Endothelial cell of umbilical vein (primary cell): ENCODE measurements around the gene CMIP. TPM values are rescaled to one million over a fixed set of nuclear protein-coding genes. Genes with fewer than 3 reads are reported as not detected.

ENCODE experiments used
- BruUV-seq: library from RNA; stranded (reverse); fragments of 400-500 nt; replicated peaks from 2 replicates; lab custom pipeline; 2021; lab: Mats Ljungman, UMichigan
- CTCF ChIA-PET: fragments of 300-600, 350-600 bp; sonication (Branson Sonifier 250); formaldehyde crosslinking; loops from one replicate; lab custom pipeline; 2021; ENCODE audit warnings: antibody characterized with exemption, inconsistent platforms; lab: Charles Lee
- POLR2A ChIA-PET: fragments of 300-600, 350-600 bp; sonication (Branson Sonifier 250); formaldehyde crosslinking; loops from one replicate; lab custom pipeline; 2021; ENCODE audit warnings: antibody characterized with exemption, inconsistent platforms; lab: Charles Lee
- DNase-seq: peaks from one replicate; pipeline ENCODE4 v3.0.0-alpha.2; 2011; ENCODE audit warnings: low read depth, low spot score
- FAIRE-seq: peaks from 2 replicates; lab custom pipeline; 2011; peaks lifted over from hg19 to GRCh38; lab: Jason Lieb, UNC
- H2AFZ ChIP-seq: 2 replicates; pipeline ENCODE4 v1.6.0; 2012; ENCODE audit warnings: low read depth, low read length, control low read depth, inconsistent platforms
- H3K27ac ChIP-seq: 2 replicates; pipeline ENCODE4 v1.5.1; 2011; ENCODE audit warnings: low read depth, mild to moderate bottlenecking, control low read depth, low read length, moderate library complexity; ENCODE audit not compliant: insufficient read depth
- H3K27me3 ChIP-seq, 2 experiments: 2 replicates each; pipeline versions ENCODE4 v1.6.0 to v1.6.1; 2011; ENCODE audit warnings: low read length in 2 of 2, mixed read lengths in 1 of 2; ENCODE audit not compliant: control insufficient read depth in 2 of 2, insufficient read depth in 2 of 2
- H3K36me3 ChIP-seq, 2 experiments: 2 replicates in 1 of 2; 3 replicates in 1 of 2; pipeline ENCODE4 v1.5.1; 2011; ENCODE audit warnings: low read length in 2 of 2, mild to moderate bottlenecking in 1 of 2, moderate library complexity in 1 of 2; ENCODE audit not compliant: control insufficient read depth in 2 of 2, insufficient read depth in 2 of 2; ENCODE audit errors: extremely low read depth in 1 of 2
- H3K4me1 ChIP-seq: 3 replicates; pipeline ENCODE4 v1.5.1; 2011; ENCODE audit warnings: mild to moderate bottlenecking, low read length; ENCODE audit not compliant: control insufficient read depth, insufficient read depth; ENCODE audit errors: extremely low read depth
- H3K4me2 ChIP-seq: 2 replicates; pipeline ENCODE4 v1.6.1; 2011; ENCODE audit warnings: low read length, control low read depth, mixed read lengths; ENCODE audit not compliant: insufficient read depth
- H3K4me3 ChIP-seq, 3 experiments: fragments of 200-600 bp in 1 of 3; sonication (generic), shearing (Covaris generic) in 1 of 3; replicated peaks in 1 of 3; 2 replicates each; pipeline ENCODE4 v1.5.1; 2011 to 2016; ENCODE audit warnings: control low read depth in 3 of 3, low read length in 3 of 3, mild to moderate bottlenecking in 2 of 3, inconsistent platforms in 1 of 3, low read depth in 1 of 3, moderate library complexity in 1 of 3; ENCODE audit not compliant: insufficient read depth in 1 of 3
- H3K79me2 ChIP-seq: 2 replicates; pipeline ENCODE4 v1.6.0; 2012; ENCODE audit warnings: low read length, inconsistent platforms; ENCODE audit not compliant: control insufficient read depth, insufficient read depth
- H3K9ac ChIP-seq: replicated peaks from 2 replicates; pipeline ENCODE3; 2011; ENCODE audit warnings: low read length, control low read depth; ENCODE audit not compliant: insufficient read depth; ENCODE audit errors: extremely low read depth
- H3K9me1 ChIP-seq: replicated peaks from 3 replicates; pipeline ENCODE4 v1.6.0; 2011; ENCODE audit warnings: mild to moderate bottlenecking, low read length; ENCODE audit not compliant: control insufficient read depth, insufficient read depth; ENCODE audit errors: extremely low read depth
- H3K9me3 ChIP-seq: replicated peaks from 2 replicates; pipeline ENCODE4 v1.5.1; 2012; ENCODE audit warnings: low read length, inconsistent platforms; ENCODE audit not compliant: control insufficient read depth, insufficient read depth
- H4K20me1 ChIP-seq: replicated peaks from 2 replicates; pipeline ENCODE3; 2011; ENCODE audit warnings: mild to moderate bottlenecking, low read length; ENCODE audit not compliant: control insufficient read depth, insufficient read depth; ENCODE audit errors: extremely low read depth
- CTCF ChIP-seq, 2 donors: IDR thresholded peaks; 1 replicate in 1 of 2; 2 replicates in 1 of 2; pipeline ENCODE4 v1.5.1; 2011; ENCODE audit warnings: low read length in 2 of 2, mild to moderate bottlenecking in 2 of 2, moderate library complexity in 2 of 2, control low read depth in 1 of 2, inconsistent platforms in 1 of 2, low read depth in 1 of 2; ENCODE audit not compliant: insufficient read depth in 1 of 2; ENCODE audit errors: extremely low read depth in 1 of 2
- GATA2 ChIP-seq: IDR thresholded peaks from 2 replicates; pipeline ENCODE4 v1.7.0; 2011; ENCODE audit warnings: low read depth, mild to moderate bottlenecking, moderate library complexity, mixed read lengths, low read length; ENCODE audit not compliant: insufficient read length, insufficient read depth
- POLR2A ChIP-seq: IDR thresholded peaks from 2 replicates; pipeline ENCODE4 v1.6.1; 2012; ENCODE audit warnings: low read depth, mild to moderate bottlenecking, control low read depth, low read length
- dilution Hi-C: fragments of 300-500 bp; cut with MboI; formaldehyde crosslinking; loops from one replicate; pipeline ENCODE4 v1.15.0; 2019; ENCODE audit warnings: low sequenced_read_pairs; ENCODE audit not compliant: extremely low pct_ligation_motif_present
- intact Hi-C: fragments of 100-400 bp; cut with micrococcal nuclease; formaldehyde crosslinking; loops from one replicate; pipeline ENCODE4 v1.10.0; 2022
- polyA plus RNA-seq, 4 experiments: library from polyadenylated mRNA; depleted of rRNA in 3 of 4; stranded (reverse) in 3 of 4; unstranded in 1 of 4; fragments of >200 nt; gene quantifications; 2 replicates each; pipeline versions ENCODE4 v1.2.1 to v1.2.3, GENCODE V29; 2011 to 2012; ENCODE audit warnings: missing spikeins in 1 of 4
- total RNA-seq: library from RNA; stranded (reverse); gene quantifications from 2 replicates; pipeline ENCODE4 v1.2.3, GENCODE V29; 2021

The CMIP gene
- total and polyA plus RNA-seq, 2 donors (not counting 3 experiments of a cell fraction or from before 2014, with no cell fraction given): 29.0 to 101 TPM

GRCh38 chr16:81696961-81697615 lies 252.5 kb downstream of the CMIP start:
- H3K27ac ChIP-seq: peak overlapping the region; percentile 98
- no peaks in the 10 kb centered on the region for H3K9me3 ChIP-seq
- dilution Hi-C loops: no loop called here
- peaks cover 0 to 26% of the 10 kb centered on the region in 2 experiments for H3K36me3 ChIP-seq
- no peaks in the 10 kb centered on the region for H3K9me1 ChIP-seq
- H2AFZ ChIP-seq: no peak overlapping the region
- H4K20me1 ChIP-seq: no peaks in the 10 kb centered on the region
- peak overlapping the region; percentile 86 for H3K9ac ChIP-seq
- no peaks in the 10 kb centered on the region for H3K79me2 ChIP-seq
- H3K4me3 ChIP-seq: no peak overlapping the region
- TF ChIP-seq GATA2 (no peak), CTCF (IDR thresholded peaks at IDR 0.05; ENCODE audit: extremely low read depth in 1 of 2, insufficient read depth in 1 of 2, low read depth in 1 of 2, low read length in 2 of 2) (peak; percentile 79 to 84), POLR2A (no peak)
- H3K27me3 ChIP-seq: no peaks in the 10 kb centered on the region
- ChIA-PET CTCF (interaction anchor here (0.6 to 5.2 kb wide), 36 partner anchors 9 to 333 kb away, joined by 3 to 85 read pairs (median 4); no protein-coding TSS in a partner anchor), POLR2A (interaction anchor here (0.9 kb wide), 1 partner anchor 66 kb away, joined by 3 read pairs; no protein-coding TSS in a partner anchor)
- peaks cover 62% of the 10 kb centered on the region for H3K4me1 ChIP-seq
- no TSS peak for BruUV-seq
- intact Hi-C loops: loop anchor here (1.0 to 5.0 kb wide), 7 partner anchors 26 to 760 kb away; no protein-coding TSS in a partner anchor
- FAIRE-seq: peak; percentile 82
- no peak overlapping the region for H3K4me2 ChIP-seq
- peak; percentile 79 for DNase-seq
